ENCODE measurements around the gene PMM2.

Gene PMM2

GRCh38 chr16:8892101-8892575, 94.5 kb downstream of the PMM2 start:
- TF ChIP-seq CTCF (IDR thresholded peaks at IDR 0.05; ENCODE audit: low read depth, low read length): no peak
- H3K4me3 ChIP-seq (replicated peaks in 1 of 2; ENCODE audit: low read depth in 2 of 2, low read length in 2 of 2): no peak overlapping the region
- DNase-seq (ENCODE audit: low read depth in 2 of 2): no peak

DNA sequence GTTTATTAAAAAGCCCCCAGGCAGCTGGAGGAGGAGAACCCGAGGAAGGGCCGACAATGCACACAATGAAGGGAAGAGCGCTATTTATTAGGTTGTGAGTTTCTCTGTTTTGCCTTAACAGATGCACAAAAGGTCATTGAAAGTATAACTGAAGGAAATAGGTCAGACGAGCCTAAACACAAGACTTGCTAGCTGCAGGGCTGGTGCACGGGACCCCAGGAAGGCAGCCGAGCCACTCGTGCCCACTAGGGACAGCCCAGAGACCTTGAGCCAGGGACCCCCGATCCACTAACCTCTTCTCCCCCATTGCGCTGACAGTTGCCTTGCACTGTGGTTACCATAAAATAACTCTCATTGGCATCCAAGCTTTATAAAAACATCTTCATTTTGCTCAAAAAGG, 95.8 kb downstream of the PMM2 start:
- no peak overlapping the region for H3K4me3 ChIP-seq (replicated peaks in 1 of 2; ENCODE audit: low read depth in 2 of 2, low read length in 2 of 2)
- TF ChIP-seq CTCF (IDR thresholded peaks at IDR 0.05; ENCODE audit: low read depth, low read length): no peak
- no peak for DNase-seq (ENCODE audit: low read depth in 2 of 2)

- no peak for TF ChIP-seq CTCF (IDR thresholded peaks at IDR 0.05; ENCODE audit: low read depth, low read length)
- DNase-seq (ENCODE audit: low read depth in 2 of 2): no peak
- H3K4me3 ChIP-seq (replicated peaks in 1 of 2; ENCODE audit: low read depth in 2 of 2, low read length in 2 of 2): no peak overlapping the region
These were observed 96.5 kb downstream of the PMM2 start for GRCh38 chr16:8893976-8894690.

- no peak overlapping the region for H3K4me3 ChIP-seq (replicated peaks in 1 of 2; ENCODE audit: low read depth in 2 of 2, low read length in 2 of 2)
- DNase-seq (ENCODE audit: low read depth in 2 of 2): no peak
- no peak for TF ChIP-seq CTCF (IDR thresholded peaks at IDR 0.05; ENCODE audit: low read depth, low read length)
These were observed 97.2 kb downstream of the PMM2 start for GRCh38 chr16:8894736-8895334.

DNA sequence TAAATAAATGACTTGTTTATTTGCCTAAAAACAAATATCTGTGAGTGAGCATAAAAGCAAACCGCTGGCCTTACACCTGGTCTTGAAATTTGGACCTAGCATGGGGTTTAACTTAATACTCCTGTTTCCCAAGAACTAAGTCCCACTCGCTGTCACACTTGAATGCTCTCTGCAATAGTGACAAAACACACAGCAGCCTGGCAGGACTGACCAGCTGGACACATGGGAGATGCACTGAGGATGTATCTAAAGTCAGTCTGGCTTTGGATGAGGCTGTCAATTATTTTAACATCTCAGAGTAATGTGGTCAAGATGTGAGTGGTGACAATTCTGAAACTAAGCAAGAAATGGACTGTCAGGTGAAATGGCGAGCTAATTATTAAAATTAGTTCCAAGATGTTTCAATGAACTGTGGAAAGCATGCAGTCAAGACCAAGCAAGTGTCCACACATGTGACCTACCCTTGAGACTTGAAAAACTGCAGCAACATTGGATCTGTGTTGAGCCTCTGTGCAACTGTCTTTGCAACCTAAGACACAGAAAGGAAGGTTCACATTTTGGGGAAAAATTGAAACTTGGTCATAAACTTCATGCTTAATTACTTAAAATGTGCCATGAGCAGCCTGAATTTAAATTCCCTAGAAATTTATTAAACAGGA, 101.2 kb downstream of the PMM2 start:
- DNase-seq (ENCODE audit: low read depth in 2 of 2): no peak
- no peak for TF ChIP-seq CTCF (IDR thresholded peaks at IDR 0.05; ENCODE audit: low read depth, low read length)
- H3K4me3 ChIP-seq (replicated peaks in 1 of 2; ENCODE audit: low read depth in 2 of 2, low read length in 2 of 2): no peak overlapping the region

Measured in cardiac fibroblast (primary cell).